Measurements from ENCODE around the gene TM4SF18.
"Not testable (repeated sequence)": the region's sequence is repeated elsewhere in the genome, so short reads cannot be mapped to it uniquely, and the experiment has no call there.

Gene TM4SF18

GRCh38 chr3:149368201-149368673 lies 34.8 kb upstream of the TM4SF18 start:
- DNase-seq, result peak; percentile 24

GRCh38 chr3:149366941-149367840 lies 33.8 kb upstream of the TM4SF18 start:
- no peak for DNase-seq

- no peak for DNase-seq
Measured at GRCh38 chr3:149366031-149366430, 32.6 kb upstream of the TM4SF18 start.

- DNase-seq, result no peak
Measured at GRCh38 chr3:149364624-149365023, 31.2 kb upstream of the TM4SF18 start.

GRCh38 chr3:149363053-149363452 lies 29.6 kb upstream of the TM4SF18 start:
- DNase-seq, result no peak

GRCh38 chr3:149362366-149362765 lies 28.9 kb upstream of the TM4SF18 start:
- no peak for DNase-seq

GRCh38 chr3:149356630-149357029 lies 23.2 kb upstream of the TM4SF18 start:
- DNase-seq, result no peak

GRCh38 chr3:149356044-149356592 lies 22.7 kb upstream of the TM4SF18 start:
- DNase-seq, result no peak

GRCh38 chr3:149353581-149354184 lies 20.2 kb upstream of the TM4SF18 start:
- DNase-seq, result no peak

GRCh38 chr3:149352556-149352955 lies 19.1 kb upstream of the TM4SF18 start:
- DNase-seq, result peak; percentile 34

GRCh38 chr3:149343951-149344350 lies 10.5 kb upstream of the TM4SF18 start:
- DNase-seq, result peak; percentile 18

GRCh38 chr3:149342413-149343380 lies 9.3 kb upstream of the TM4SF18 start:
- DNase-seq, result no peak

GRCh38 chr3:149340310-149340933 lies 7.0 kb upstream of the TM4SF18 start:
- DNase-seq, result peak; percentile 77

- peak; percentile 63 for DNase-seq
Measured at GRCh38 chr3:149339931-149340309, 6.5 kb upstream of the TM4SF18 start.

GRCh38 chr3:149337486-149337885 lies 4.0 kb upstream of the TM4SF18 start:
- DNase-seq, result not testable (repeated sequence)

GRCh38 chr3:149336925-149337324 lies 3.5 kb upstream of the TM4SF18 start:
- DNase-seq, result no peak

GRCh38 chr3:149332771-149333170 lies 665 bp downstream of the TM4SF18 start:
- no peak for DNase-seq

GRCh38 chr3:149332227-149332765 lies 1.1 kb downstream of the TM4SF18 start:
- no peak for DNase-seq

- DNase-seq, result no peak
Measured at GRCh38 chr3:149331396-149331795, 2.0 kb downstream of the TM4SF18 start.

- DNase-seq, result no peak
Measured at GRCh38 chr3:149330609-149331331, 2.7 kb downstream of the TM4SF18 start.

- no peak for DNase-seq
Measured at GRCh38 chr3:149327156-149327555, 6.3 kb downstream of the TM4SF18 start.
